ENCODE results near the gene DTX3L. TPM values are rescaled to one million over a fixed set of nuclear protein-coding genes. Genes with fewer than 3 reads are reported as not detected.

Gene DTX3L
- total and polyA plus RNA-seq, 2 experiments from 2014 or later, result 10.6 to 27.2 TPM

GRCh38 chr3:122578069-122578740, 14.1 kb downstream of the DTX3L start:
- no peak overlapping the region for H3K4me3 ChIP-seq
- peaks cover 17% of the 10 kb centered on the region for H3K9me3 ChIP-seq (ENCODE audit: low read depth)
- no peaks in the 10 kb centered on the region for H3K9me2 ChIP-seq (replicated peaks; ENCODE audit: insufficient read depth)
- H4K20me1 ChIP-seq (ENCODE audit: insufficient read depth, poor library complexity, severe bottlenecking), result no peaks in the 10 kb centered on the region
- TF ChIP-seq, protein P1, sequence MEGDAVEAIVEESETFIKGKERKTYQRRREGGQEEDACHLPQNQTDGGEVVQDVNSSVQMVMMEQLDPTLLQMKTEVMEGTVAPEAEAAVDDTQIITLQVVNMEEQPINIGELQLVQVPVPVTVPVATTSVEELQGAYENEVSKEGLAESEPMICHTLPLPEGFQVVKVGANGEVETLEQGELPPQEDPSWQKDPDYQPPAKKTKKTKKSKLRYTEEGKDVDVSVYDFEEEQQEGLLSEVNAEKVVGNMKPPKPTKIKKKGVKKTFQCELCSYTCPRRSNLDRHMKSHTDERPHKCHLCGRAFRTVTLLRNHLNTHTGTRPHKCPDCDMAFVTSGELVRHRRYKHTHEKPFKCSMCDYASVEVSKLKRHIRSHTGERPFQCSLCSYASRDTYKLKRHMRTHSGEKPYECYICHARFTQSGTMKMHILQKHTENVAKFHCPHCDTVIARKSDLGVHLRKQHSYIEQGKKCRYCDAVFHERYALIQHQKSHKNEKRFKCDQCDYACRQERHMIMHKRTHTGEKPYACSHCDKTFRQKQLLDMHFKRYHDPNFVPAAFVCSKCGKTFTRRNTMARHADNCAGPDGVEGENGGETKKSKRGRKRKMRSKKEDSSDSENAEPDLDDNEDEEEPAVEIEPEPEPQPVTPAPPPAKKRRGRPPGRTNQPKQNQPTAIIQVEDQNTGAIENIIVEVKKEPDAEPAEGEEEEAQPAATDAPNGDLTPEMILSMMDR (IDR thresholded peaks at IDR 0.05; ENCODE audit: poor library complexity), result no peak
- TF ChIP-seq EZH2 (IDR thresholded peaks at IDR 0.05; ENCODE audit: borderline replicate concordance) (no peak), EZH2phosphoT487 (IDR thresholded peaks at IDR 0.05; ENCODE audit: low read depth, severe bottlenecking, unreplicated experiment) (no peak)
- WGBS (ENCODE audit: low lambda C conversion rate, missing lambda C conversion rate), result 68% methylated on average over 5 of the region's 5 CpGs
- peak overlapping the region; percentile 78 for H2AFZ ChIP-seq
- peak overlapping the region; percentile 87 for H3K4me2 ChIP-seq
- H3K27me3 ChIP-seq, result no peaks in the 10 kb centered on the region
- H3K36me3 ChIP-seq (replicated peaks; ENCODE audit: insufficient read depth, low read depth), result no peaks in the 10 kb centered on the region
- no peak for DNase-seq (ENCODE audit: low spot score)
- H3K27ac ChIP-seq, result no peak overlapping the region
- no peaks in the 10 kb centered on the region for H3K79me2 ChIP-seq
- no peaks in the 10 kb centered on the region for H3K4me1 ChIP-seq (ENCODE audit: insufficient read depth)

GRCh38 chr3:122580470-122580869, 16.3 kb downstream of the DTX3L start:
- no peaks in the 10 kb centered on the region for H3K27me3 ChIP-seq
- no peaks in the 10 kb centered on the region for H3K36me3 ChIP-seq (replicated peaks; ENCODE audit: insufficient read depth, low read depth)
- peaks cover 17% of the 10 kb centered on the region for H3K9me3 ChIP-seq (ENCODE audit: low read depth)
- H3K9me2 ChIP-seq (replicated peaks; ENCODE audit: insufficient read depth), result no peaks in the 10 kb centered on the region
- H3K79me2 ChIP-seq, result no peaks in the 10 kb centered on the region
- no peaks in the 10 kb centered on the region for H3K4me1 ChIP-seq (ENCODE audit: insufficient read depth)
- TF ChIP-seq, protein P1 (IDR thresholded peaks at IDR 0.05; ENCODE audit: poor library complexity), result no peak
- TF ChIP-seq EZH2 (IDR thresholded peaks at IDR 0.05; ENCODE audit: borderline replicate concordance), result no peak
- no peak for TF ChIP-seq EZH2phosphoT487 (IDR thresholded peaks at IDR 0.05; ENCODE audit: low read depth, severe bottlenecking, unreplicated experiment)
- 60% methylated on average over 3 of the region's 3 CpGs for WGBS (ENCODE audit: low lambda C conversion rate, missing lambda C conversion rate)
- no peak overlapping the region for H3K27ac ChIP-seq
- no peaks in the 10 kb centered on the region for H4K20me1 ChIP-seq (ENCODE audit: insufficient read depth, poor library complexity, severe bottlenecking)
- H3K4me2 ChIP-seq, result no peak overlapping the region
- DNase-seq (ENCODE audit: low spot score), result no peak
- H2AFZ ChIP-seq, result no peak overlapping the region
- H3K4me3 ChIP-seq, result no peak overlapping the region

DNA sequence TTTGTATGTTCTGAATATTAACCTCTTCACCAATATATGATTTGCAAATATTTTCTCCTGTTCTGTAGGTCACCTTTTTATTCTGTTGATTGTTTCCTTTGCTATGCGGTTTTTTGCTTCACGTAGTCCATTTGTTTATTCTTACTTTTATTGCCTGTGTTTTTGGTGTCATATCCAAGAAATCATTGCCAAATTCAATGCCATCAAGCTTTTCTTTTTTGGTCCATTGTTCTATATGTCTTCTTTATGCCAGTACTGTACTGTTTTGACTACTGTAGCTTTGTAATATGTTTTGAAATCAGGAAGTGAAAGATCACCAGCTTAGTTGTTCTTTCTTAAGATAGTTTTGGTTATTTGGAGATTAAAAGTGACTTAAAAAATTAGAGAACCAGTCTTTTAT, 17.5 kb downstream of the DTX3L start:
- Histone ChIP-seq H3K27me3 (no peaks in the 10 kb centered on the region), H3K4me1 (ENCODE audit: insufficient read depth) (no peaks in the 10 kb centered on the region), H3K27ac (no peak overlapping the region), H3K36me3 (replicated peaks; ENCODE audit: insufficient read depth, low read depth) (no peaks in the 10 kb centered on the region), H3K9me2 (replicated peaks; ENCODE audit: insufficient read depth) (no peaks in the 10 kb centered on the region), H3K4me2 (no peak overlapping the region), H3K79me2 (no peaks in the 10 kb centered on the region), H2AFZ (no peak overlapping the region), H3K4me3 (no peak overlapping the region), H4K20me1 (ENCODE audit: insufficient read depth, poor library complexity, severe bottlenecking) (no peaks in the 10 kb centered on the region), H3K9me3 (ENCODE audit: low read depth) (peaks cover 17% of the 10 kb centered on the region)
- DNase-seq (ENCODE audit: low spot score), result no peak
- 94% methylated on average over 2 of the region's 2 CpGs for WGBS (ENCODE audit: low lambda C conversion rate, missing lambda C conversion rate)
- TF ChIP-seq, protein P1 (IDR thresholded peaks at IDR 0.05; ENCODE audit: poor library complexity), result no peak
- TF ChIP-seq EZH2phosphoT487 (IDR thresholded peaks at IDR 0.05; ENCODE audit: low read depth, severe bottlenecking, unreplicated experiment), result no peak
- TF ChIP-seq EZH2 (IDR thresholded peaks at IDR 0.05; ENCODE audit: borderline replicate concordance), result no peak

All from hepatocyte (in vitro differentiated cells).